GM06990 (cell line): ENCODE measurements around the gene SLC43A2.

Experiments
- DNase-seq: peaks from one replicate; pipeline ENCODE4 v3.0.0-alpha.2; 2011; ENCODE audit not compliant: insufficient read length; ENCODE audit errors: extremely low read depth
- H3K27me3 ChIP-seq: replicated peaks from 2 replicates; pipeline ENCODE4 v1.6.0; 2011; ENCODE audit warnings: low read length; ENCODE audit not compliant: control insufficient read depth, insufficient read depth
- H3K36me3 ChIP-seq: 2 replicates; pipeline ENCODE4 v1.5.1; 2011; ENCODE audit warnings: low read length; ENCODE audit not compliant: control insufficient read depth, insufficient read depth
- H3K4me3 ChIP-seq: replicated peaks from 2 replicates; pipeline ENCODE4 v1.5.1; 2011; ENCODE audit warnings: low read depth, mild to moderate bottlenecking, control low read depth, low read length
- TF ChIP-seq, protein P1 (sequence below): IDR thresholded peaks from 2 replicates; pipeline ENCODE4 v1.5.1; 2011; ENCODE audit warnings: low read length, control low read depth, mild to moderate bottlenecking, inconsistent platforms; ENCODE audit not compliant: insufficient read depth, poor library complexity, severe bottlenecking

The SLC43A2 gene

DNA sequence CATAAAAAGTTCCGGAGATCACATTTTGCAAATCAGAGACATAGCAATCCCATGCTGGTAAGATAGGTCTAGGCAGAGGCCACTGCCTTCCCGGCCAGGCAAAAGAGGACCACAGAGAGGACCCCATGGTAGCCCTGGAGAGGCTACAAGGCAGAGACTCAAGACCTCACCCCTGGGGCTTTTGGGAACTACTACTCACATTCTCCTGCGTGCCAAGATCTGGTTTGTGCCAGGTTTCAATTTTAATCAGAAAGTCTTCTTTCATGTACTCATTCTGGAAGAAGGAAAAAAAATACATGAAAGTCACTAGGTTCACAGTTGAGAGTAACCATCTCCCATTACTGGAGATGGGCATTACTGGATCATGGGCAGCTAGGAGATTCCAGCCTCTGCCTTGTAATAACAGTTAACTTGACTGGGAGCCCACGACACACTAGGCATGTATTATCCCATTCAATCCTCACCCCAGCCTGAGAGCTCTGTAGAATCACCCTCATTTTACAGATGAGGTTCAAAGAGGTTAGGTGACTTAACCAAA is 87.2 kb downstream of the SLC43A2 start:
- Histone ChIP-seq H3K36me3 (peaks cover 28% of the 10 kb centered on the region), H3K27me3 (no peaks in the 10 kb centered on the region), H3K4me3 (no peak overlapping the region)
- DNase-seq = no peak
- TF ChIP-seq, protein P1, sequence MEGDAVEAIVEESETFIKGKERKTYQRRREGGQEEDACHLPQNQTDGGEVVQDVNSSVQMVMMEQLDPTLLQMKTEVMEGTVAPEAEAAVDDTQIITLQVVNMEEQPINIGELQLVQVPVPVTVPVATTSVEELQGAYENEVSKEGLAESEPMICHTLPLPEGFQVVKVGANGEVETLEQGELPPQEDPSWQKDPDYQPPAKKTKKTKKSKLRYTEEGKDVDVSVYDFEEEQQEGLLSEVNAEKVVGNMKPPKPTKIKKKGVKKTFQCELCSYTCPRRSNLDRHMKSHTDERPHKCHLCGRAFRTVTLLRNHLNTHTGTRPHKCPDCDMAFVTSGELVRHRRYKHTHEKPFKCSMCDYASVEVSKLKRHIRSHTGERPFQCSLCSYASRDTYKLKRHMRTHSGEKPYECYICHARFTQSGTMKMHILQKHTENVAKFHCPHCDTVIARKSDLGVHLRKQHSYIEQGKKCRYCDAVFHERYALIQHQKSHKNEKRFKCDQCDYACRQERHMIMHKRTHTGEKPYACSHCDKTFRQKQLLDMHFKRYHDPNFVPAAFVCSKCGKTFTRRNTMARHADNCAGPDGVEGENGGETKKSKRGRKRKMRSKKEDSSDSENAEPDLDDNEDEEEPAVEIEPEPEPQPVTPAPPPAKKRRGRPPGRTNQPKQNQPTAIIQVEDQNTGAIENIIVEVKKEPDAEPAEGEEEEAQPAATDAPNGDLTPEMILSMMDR = no peak

DNA sequence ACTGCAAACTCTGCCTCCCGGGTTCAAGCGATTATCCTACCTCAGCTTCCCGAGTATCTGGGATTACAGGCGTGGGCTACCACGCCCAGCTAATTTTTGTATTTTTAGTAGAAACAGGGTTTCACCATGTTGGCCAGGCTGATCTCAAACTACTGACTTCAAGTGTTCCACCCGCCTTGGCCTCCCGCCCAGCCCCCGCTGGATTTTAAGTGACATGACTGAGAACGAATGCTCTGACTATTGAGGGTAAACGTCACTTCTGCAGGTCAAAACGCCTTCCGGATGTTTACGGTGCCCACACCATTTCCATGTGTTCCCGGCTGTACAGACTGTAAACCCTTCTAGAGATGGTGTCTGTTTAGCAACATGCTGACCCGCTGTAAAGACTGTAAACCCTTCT is 88.8 kb downstream of the SLC43A2 start:
- TF ChIP-seq, protein P1 = no peak
- no peaks in the 10 kb centered on the region for H3K27me3 ChIP-seq
- H3K36me3 ChIP-seq = peaks cover 27% of the 10 kb centered on the region
- DNase-seq = no peak
- no peak overlapping the region for H3K4me3 ChIP-seq

GRCh38 chr17:1535737-1536136 is 92.9 kb downstream of the SLC43A2 start:
- no peaks in the 10 kb centered on the region for H3K27me3 ChIP-seq
- DNase-seq = no peak
- H3K4me3 ChIP-seq = no peak overlapping the region
- TF ChIP-seq, protein P1 = no peak
- peaks cover 38% of the 10 kb centered on the region for H3K36me3 ChIP-seq

DNA sequence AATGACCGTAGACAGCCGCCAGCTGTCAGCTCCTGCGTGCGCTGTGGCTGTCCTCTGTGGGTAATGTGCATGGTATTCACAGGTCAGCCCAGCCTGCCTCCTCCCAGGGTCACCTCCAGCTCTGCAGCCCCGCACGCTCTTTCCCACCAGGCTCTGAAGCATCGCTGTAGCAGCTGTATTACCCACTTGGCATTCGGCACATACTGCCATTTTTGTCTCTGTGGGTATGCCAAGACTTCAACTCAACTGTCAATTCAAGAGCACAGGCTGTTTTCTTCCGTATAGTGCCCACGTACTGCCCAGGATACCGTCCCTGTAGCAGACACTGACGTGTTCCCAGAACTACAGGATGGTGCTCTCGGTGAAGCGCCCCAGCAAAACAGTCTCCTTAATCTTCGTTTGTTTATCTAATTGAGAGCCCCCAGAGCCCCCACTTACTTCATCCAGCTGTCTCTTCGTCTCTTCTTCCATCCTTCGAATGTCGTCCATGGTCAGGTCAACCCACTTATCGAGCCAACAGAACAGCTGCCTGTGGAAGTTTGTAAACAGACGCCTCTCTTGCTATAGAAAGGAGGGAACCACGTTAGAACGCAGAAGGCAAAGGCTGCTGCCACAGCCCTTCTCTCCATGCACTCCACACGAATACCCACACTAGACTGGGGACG is 94.8 kb downstream of the SLC43A2 start:
- TF ChIP-seq, protein P1 = no peak
- H3K36me3 ChIP-seq = peaks cover 32% of the 10 kb centered on the region

GRCh38 chr17:1532836-1533602 is 95.6 kb downstream of the SLC43A2 start:
- no peaks in the 10 kb centered on the region for H3K27me3 ChIP-seq
- TF ChIP-seq, protein P1 = peak; percentile 52
- H3K36me3 ChIP-seq = peaks cover 26% of the 10 kb centered on the region
- no peak overlapping the region for H3K4me3 ChIP-seq
- DNase-seq = no peak

More for the DNA sequence above, 94.8 kb downstream of the SLC43A2 start:
- Histone ChIP-seq H3K4me3 (no peak overlapping the region), H3K27me3 (no peaks in the 10 kb centered on the region)
- no peak for DNase-seq
